Breast epithelium (tissue), 4 donors: ENCODE results near the gene BPIFB3. TPM values are rescaled to one million over a fixed set of nuclear protein-coding genes. Genes with fewer than 3 reads are reported as not detected.

Experiments
- DNase-seq, 2 donors: peaks; one replicate each; pipeline ENCODE4 v3.0.0-alpha.2; 2019; ENCODE audit warnings: low spot score in 2 of 2
- H3K27ac ChIP-seq, 2 donors: fragments of 200-600 bp; sonication (generic) in 1 of 2; one replicate each; pipeline ENCODE4 v1.5.1; 2016 to 2019; ENCODE audit warnings: mild to moderate bottlenecking in 1 of 2
- H3K27me3 ChIP-seq, 2 donors: fragments of 200-600 bp; sonication (generic) in 1 of 2; one replicate each; pipeline versions ENCODE4 v1.5.1 to v1.6.0; 2017 to 2019; ENCODE audit warnings: control low read depth in 1 of 2, mild to moderate bottlenecking in 1 of 2
- H3K36me3 ChIP-seq: fragments of 200-600 bp; one replicate; pipeline ENCODE4 v1.5.1; 2019
- H3K4me1 ChIP-seq, 2 donors: fragments of 200-600 bp; sonication (generic); one replicate each; pipeline ENCODE4 v1.5.1; 2016 to 2019; ENCODE audit warnings: control low read depth in 1 of 2
- H3K4me3 ChIP-seq, 3 donors: fragments of 200-600 bp; sonication (generic); 1 replicate in 2 of 3; 2 replicates in 1 of 3; pipeline ENCODE4 v1.5.1; 2016 to 2019; ENCODE audit warnings: mild to moderate bottlenecking in 3 of 3, moderate library complexity in 2 of 3
- H3K9me3 ChIP-seq, 2 donors: fragments of 200-600 bp; sonication (generic) in 1 of 2; one replicate each; pipeline ENCODE4 v1.5.1; 2016 to 2019; ENCODE audit warnings: control low read depth in 1 of 2
- POLR2A ChIP-seq: fragments of 450-650 bp; IDR thresholded peaks from one replicate; pipeline ENCODE4 v1.6.1; 2016; ENCODE audit warnings: antibody characterized with exemption, mild to moderate bottlenecking, moderate library complexity
- POLR2AphosphoS5 ChIP-seq, 3 donors: sonication (generic); formaldehyde crosslinking; IDR thresholded peaks; one replicate each; pipeline ENCODE4 v1.6.1; 2017; ENCODE audit warnings: antibody characterized with exemption in 3 of 3
- intact Hi-C: fragments of 100-400 bp; cut with DNase I; formaldehyde crosslinking; loops from one replicate; pipeline ENCODE4 v1.15.1; 2023; ENCODE audit warnings: low total_unique reads
- total RNA-seq, 3 donors: library from RNA; depleted of rRNA; stranded (reverse); fragments of >200 nt; gene quantifications; one replicate each; pipeline ENCODE4 v1.1.0, GENCODE V29; 2016
- TF ChIP-seq, protein P1 (sequence below), 3 donors: fragments of 450-650 bp; IDR thresholded peaks; one replicate each; pipeline ENCODE4 v1.5.1; 2016 to 2017; ENCODE audit warnings: antibody characterized with exemption in 3 of 3, mild to moderate bottlenecking in 3 of 3, moderate library complexity in 3 of 3

Gene BPIFB3
- total RNA-seq, 3 donors from 2014 or later: not detected

GRCh38 chr20:33024609-33025317 lies 28.9 kb upstream of the BPIFB3 start:
- no peaks in the 10 kb centered on the region for H3K4me1 ChIP-seq
- no peaks in the 10 kb centered on the region for H3K36me3 ChIP-seq
- H3K27ac ChIP-seq: no peak overlapping the region
- H3K9me3 ChIP-seq: no peaks in the 10 kb centered on the region
- TF ChIP-seq POLR2A (no peak), POLR2AphosphoS5 (IDR thresholded peaks at IDR 0.05) (no peak)
- TF ChIP-seq, protein P1, sequence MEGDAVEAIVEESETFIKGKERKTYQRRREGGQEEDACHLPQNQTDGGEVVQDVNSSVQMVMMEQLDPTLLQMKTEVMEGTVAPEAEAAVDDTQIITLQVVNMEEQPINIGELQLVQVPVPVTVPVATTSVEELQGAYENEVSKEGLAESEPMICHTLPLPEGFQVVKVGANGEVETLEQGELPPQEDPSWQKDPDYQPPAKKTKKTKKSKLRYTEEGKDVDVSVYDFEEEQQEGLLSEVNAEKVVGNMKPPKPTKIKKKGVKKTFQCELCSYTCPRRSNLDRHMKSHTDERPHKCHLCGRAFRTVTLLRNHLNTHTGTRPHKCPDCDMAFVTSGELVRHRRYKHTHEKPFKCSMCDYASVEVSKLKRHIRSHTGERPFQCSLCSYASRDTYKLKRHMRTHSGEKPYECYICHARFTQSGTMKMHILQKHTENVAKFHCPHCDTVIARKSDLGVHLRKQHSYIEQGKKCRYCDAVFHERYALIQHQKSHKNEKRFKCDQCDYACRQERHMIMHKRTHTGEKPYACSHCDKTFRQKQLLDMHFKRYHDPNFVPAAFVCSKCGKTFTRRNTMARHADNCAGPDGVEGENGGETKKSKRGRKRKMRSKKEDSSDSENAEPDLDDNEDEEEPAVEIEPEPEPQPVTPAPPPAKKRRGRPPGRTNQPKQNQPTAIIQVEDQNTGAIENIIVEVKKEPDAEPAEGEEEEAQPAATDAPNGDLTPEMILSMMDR (IDR thresholded peaks at IDR 0.05): no peak
- peaks cover 0 to 2% of the 10 kb centered on the region in 2 donors for H3K27me3 ChIP-seq
- intact Hi-C loops: no loop called here
- no peak for DNase-seq
- no peak overlapping the region for H3K4me3 ChIP-seq

DNA sequence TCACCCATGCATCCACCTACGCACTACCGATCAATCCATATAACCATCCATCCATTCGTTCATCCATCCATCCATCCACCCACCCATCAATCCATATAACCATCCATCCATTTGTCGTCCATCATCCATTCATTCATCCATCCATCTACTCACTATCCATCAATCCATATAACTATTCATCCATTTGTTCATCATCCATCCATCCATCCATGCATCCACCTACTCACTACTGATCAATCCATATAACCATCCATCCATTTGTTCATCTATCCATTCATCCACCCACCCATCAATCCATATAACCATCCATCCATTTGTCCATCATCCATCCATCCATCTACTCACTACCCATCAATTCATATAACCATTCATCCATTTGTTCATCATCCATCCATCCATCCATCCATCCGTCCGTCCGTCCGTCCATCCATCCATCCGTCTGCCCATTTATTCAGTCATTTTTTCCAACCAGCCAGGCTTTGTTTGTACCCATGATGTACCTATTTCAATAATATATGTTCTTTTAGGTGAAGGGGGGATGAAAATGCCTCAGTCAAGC lies 28.3 kb upstream of the BPIFB3 start:
- Histone ChIP-seq H3K27me3 (peaks cover 0 to 3% of the 10 kb centered on the region in 2 donors), H3K36me3 (no peaks in the 10 kb centered on the region), H3K4me1 (no peaks in the 10 kb centered on the region), H3K9me3 (no peaks in the 10 kb centered on the region), H3K4me3 (no peak overlapping the region), H3K27ac (no peak overlapping the region)
- TF ChIP-seq POLR2AphosphoS5 (IDR thresholded peaks at IDR 0.05) (no peak), POLR2A (no peak)
- TF ChIP-seq, protein P1 (IDR thresholded peaks at IDR 0.05): no peak
- intact Hi-C loops: no loop called here
- DNase-seq: no peak

- intact Hi-C loops: no loop called here
- Histone ChIP-seq H3K4me3 (no peak overlapping the region), H3K27me3 (peaks cover 0 to 3% of the 10 kb centered on the region in 2 donors), H3K4me1 (no peaks in the 10 kb centered on the region), H3K36me3 (no peaks in the 10 kb centered on the region), H3K9me3 (no peaks in the 10 kb centered on the region), H3K27ac (no peak overlapping the region)
- no peak for DNase-seq
- TF ChIP-seq, protein P1 (IDR thresholded peaks at IDR 0.05): no peak
Measured at GRCh38 chr20:33026072-33026778, 27.5 kb upstream of the BPIFB3 start.

DNA sequence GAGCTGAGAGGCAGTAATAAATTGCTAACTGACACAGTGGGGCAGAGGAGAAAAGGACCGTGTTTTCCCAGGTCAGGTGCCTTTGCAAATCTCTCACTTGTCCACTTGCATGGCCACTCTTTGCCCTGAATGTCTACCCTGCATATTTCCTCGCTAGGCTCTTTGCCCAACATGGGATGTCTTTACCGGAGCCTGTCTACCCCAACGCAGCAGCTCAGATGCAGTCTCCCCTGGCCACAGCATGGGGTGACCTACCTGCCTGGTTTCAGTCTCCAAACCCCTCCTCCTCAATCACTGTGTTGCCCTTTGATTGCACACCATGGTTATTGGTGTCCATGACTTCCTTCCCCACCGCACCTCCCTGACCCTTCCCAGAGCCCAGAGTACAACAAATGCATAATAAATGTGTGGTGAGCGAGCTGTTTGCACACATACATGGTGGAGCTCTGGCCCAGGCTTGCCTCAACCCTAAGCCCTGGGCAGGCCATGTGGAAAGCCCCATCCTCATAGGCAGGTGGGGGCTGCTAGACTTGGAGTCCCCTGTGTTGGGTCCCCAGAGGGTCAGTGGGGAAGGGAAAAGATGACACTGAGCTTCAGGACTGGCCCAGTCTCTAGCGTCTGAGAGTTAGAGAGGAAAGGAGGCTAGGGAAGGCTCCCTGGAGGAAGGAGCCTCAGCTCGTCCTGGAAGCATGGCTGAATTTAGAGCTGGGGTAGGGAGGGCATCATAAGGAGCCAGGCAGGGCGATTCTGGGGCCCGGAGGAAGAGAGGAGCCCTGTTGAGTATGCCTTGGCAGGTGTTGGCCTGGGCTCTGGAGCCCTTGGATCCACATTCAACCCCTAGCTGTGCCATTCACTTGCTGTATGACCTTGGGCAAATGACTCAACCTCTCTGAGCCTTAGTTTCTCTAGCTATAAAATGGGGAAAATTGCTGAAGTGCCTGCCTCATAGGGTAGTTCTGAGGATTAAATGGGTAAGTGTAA lies 26.6 kb upstream of the BPIFB3 start:
- intact Hi-C loops: no loop called here
- no peak overlapping the region for H3K4me3 ChIP-seq
- H3K9me3 ChIP-seq: no peaks in the 10 kb centered on the region
- H3K36me3 ChIP-seq: no peaks in the 10 kb centered on the region
- no peak overlapping the region for H3K27ac ChIP-seq
- peaks cover 0 to 3% of the 10 kb centered on the region in 2 donors for H3K27me3 ChIP-seq
- DNase-seq: no peak
- H3K4me1 ChIP-seq: no peaks in the 10 kb centered on the region
- TF ChIP-seq POLR2A: no peak
- TF ChIP-seq, protein P1 (IDR thresholded peaks at IDR 0.05): no peak
- no peak for TF ChIP-seq POLR2AphosphoS5 (IDR thresholded peaks at IDR 0.05)
